ENCODE data around the gene SLC12A7. TPM values are rescaled to one million over a fixed set of nuclear protein-coding genes. Genes with fewer than 3 reads are reported as not detected.
A peak's percentile ranks its signal among the peaks of the same experiment; 100 is the strongest.

Gene SLC12A7
- total RNA-seq, 5 donors from 2014 or later (not counting 1 experiment from before 2014, with no cell fraction given), result 33.7 to 97.4 (median 41.2) TPM

DNA sequence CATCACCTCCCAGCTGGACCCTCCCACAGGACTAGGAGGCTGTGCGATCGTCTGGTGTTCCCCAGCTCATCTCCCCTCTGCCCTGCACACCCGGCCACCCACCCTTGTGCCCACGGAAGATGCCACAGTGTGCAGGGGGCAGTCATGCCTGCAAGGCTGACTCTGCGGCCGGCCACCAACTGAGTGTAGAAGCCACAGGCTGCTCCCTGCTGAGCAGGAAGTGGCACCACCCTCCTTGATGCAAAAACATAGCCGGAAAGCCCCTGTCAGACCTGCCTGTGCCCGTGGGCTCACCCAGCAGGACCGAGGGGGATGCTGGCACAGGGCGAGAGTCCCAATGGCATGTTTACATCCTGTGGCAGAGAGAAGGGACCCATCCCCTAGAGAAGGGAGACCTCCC is 40.3 kb upstream of the SLC12A7 start:
- CTCF ChIA-PET, result no interaction called here
- H3K4me3 Mint-ChIP-seq, result peak overlapping the region in 2 of 3 donors; percentile 6 to 39
- ATAC-seq (replicated peaks in 1 of 4) (peak; percentile 35 to 75 (median 64)), DNase-seq (peak in 18 of 35 experiments; percentile 8 to 42 (median 26))
- Histone ChIP-seq H3K4me1 (ENCODE audit: control insufficient read depth in 1 of 2, extremely low read depth in 1 of 2, insufficient read depth in 2 of 2, low read length in 2 of 2) (peaks cover 3 to 35% of the 10 kb centered on the region in 2 experiments), H3K36me3 (ENCODE audit: control insufficient read depth in 2 of 2, extremely low read depth in 1 of 2, insufficient read depth in 1 of 2, low read length in 1 of 2) (no peaks in the 10 kb centered on the region), H3K27me3 (replicated peaks in 1 of 2; ENCODE audit: control insufficient read depth in 2 of 2, extremely low read depth in 1 of 2, insufficient read depth in 2 of 2, low read length in 1 of 2) (peaks cover 6 to 61% of the 10 kb centered on the region in 2 experiments), H3K9me3 (no peaks in the 10 kb centered on the region), H3K27ac (ENCODE audit: low read length) (peak overlapping the region; percentile 46), H3K4me3 (ENCODE audit: control insufficient read depth in 1 of 2, extremely low read depth in 1 of 2, low read length in 1 of 2) (no peak overlapping the region)
- no peaks in the 10 kb centered on the region for H3K9me3 Mint-ChIP-seq
- H3K27me3 Mint-ChIP-seq, result peaks cover 18 to 49% of the 10 kb centered on the region in 2 donors
- H3K4me1 Mint-ChIP-seq, result peaks cover 0 to 29% (median 23%) of the 10 kb centered on the region in 3 donors
- 53% methylated on average over 7 of the region's 10 CpGs for whole genome bisulfite sequencing (ENCODE audit: insufficient coverage)
- POLR2A ChIA-PET, result no interaction called here
- peak overlapping the region in 1 of 2 donors; percentile 16 for H3K27ac Mint-ChIP-seq
- no peaks in the 10 kb centered on the region for H3K36me3 Mint-ChIP-seq

DNA sequence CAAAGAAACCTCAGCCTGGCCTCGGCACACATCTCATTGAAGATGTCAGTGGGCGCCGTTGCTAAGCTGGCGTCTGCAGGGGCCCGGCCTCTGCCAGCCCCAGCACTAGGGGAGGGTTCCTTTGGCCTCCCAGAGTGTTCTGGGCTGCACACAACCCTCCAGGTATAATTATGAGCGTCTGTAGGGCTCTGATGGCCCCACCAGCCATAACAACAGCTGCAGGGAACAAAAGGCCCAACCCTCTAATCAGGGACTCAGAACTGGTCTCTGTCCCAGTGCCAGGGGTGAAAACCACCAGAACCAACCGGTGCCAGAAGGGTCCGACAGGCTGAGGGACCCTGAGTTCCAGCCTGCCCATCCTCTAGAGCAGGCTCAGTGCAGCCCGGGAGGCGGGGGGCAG is 39.5 kb upstream of the SLC12A7 start:
- Histone ChIP-seq H3K36me3 (ENCODE audit: control insufficient read depth in 2 of 2, extremely low read depth in 1 of 2, insufficient read depth in 1 of 2, low read length in 1 of 2) (no peaks in the 10 kb centered on the region), H3K4me1 (ENCODE audit: control insufficient read depth in 1 of 2, extremely low read depth in 1 of 2, insufficient read depth in 2 of 2, low read length in 2 of 2) (peaks cover 3 to 35% of the 10 kb centered on the region in 2 experiments), H3K4me3 (ENCODE audit: control insufficient read depth in 1 of 2, extremely low read depth in 1 of 2, low read length in 1 of 2) (no peak overlapping the region), H3K27me3 (replicated peaks in 1 of 2; ENCODE audit: control insufficient read depth in 2 of 2, extremely low read depth in 1 of 2, insufficient read depth in 2 of 2, low read length in 1 of 2) (peaks cover 0 to 53% of the 10 kb centered on the region in 2 experiments), H3K9me3 (no peaks in the 10 kb centered on the region), H3K27ac (ENCODE audit: low read length) (no peak overlapping the region)
- 80% methylated on average over 5 of the region's 10 CpGs for WGBS (ENCODE audit: insufficient coverage)
- ChIA-PET POLR2A (no interaction called here), CTCF (no interaction called here)
- Mint-ChIP-seq H3K36me3 (no peaks in the 10 kb centered on the region), H3K4me3 (no peak overlapping the region), H3K4me1 (peaks cover 0 to 24% (median 23%) of the 10 kb centered on the region in 3 donors), H3K27ac (peak overlapping the region in 1 of 2 donors; percentile 69), H3K27me3 (peaks cover 12 to 46% of the 10 kb centered on the region in 2 donors), H3K9me3 (no peaks in the 10 kb centered on the region)
- DNase-seq, result no peak
- ATAC-seq (replicated peaks in 1 of 4), result no peak

DNA sequence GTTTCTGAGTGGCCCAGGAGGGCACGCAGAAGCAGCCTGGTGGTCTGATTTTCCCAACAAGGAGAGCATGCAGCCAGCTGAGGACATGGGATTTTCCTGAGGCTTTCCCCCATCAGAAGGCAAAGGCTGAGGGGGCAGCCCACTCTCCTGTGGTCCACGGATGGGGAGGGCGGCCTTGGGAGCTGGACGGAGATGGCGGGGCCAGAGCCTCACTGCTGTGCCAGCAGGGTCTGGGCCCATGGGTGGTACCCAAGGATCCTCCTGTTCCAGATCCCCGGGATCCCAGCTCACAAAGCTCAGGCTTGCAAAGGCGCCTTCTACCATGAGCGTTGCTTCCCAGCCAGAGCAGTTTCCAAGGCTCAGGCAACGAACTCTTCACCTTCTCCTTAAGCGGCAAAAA is 39.0 kb upstream of the SLC12A7 start:
- Mint-ChIP-seq H3K36me3 (no peaks in the 10 kb centered on the region), H3K4me1 (peaks cover 0 to 24% (median 23%) of the 10 kb centered on the region in 3 donors), H3K27ac (peak overlapping the region in 1 of 2 donors; percentile 69), H3K4me3 (no peak overlapping the region), H3K27me3 (peaks cover 12 to 47% of the 10 kb centered on the region in 2 donors), H3K9me3 (no peaks in the 10 kb centered on the region)
- Histone ChIP-seq H3K4me1 (ENCODE audit: control insufficient read depth in 1 of 2, extremely low read depth in 1 of 2, insufficient read depth in 2 of 2, low read length in 2 of 2) (peaks cover 3 to 32% of the 10 kb centered on the region in 2 experiments), H3K4me3 (ENCODE audit: control insufficient read depth in 1 of 2, extremely low read depth in 1 of 2, low read length in 1 of 2) (no peak overlapping the region), H3K27me3 (replicated peaks in 1 of 2; ENCODE audit: control insufficient read depth in 2 of 2, extremely low read depth in 1 of 2, insufficient read depth in 2 of 2, low read length in 1 of 2) (peaks cover 0 to 53% of the 10 kb centered on the region in 2 experiments), H3K36me3 (ENCODE audit: control insufficient read depth in 2 of 2, extremely low read depth in 1 of 2, insufficient read depth in 1 of 2, low read length in 1 of 2) (no peaks in the 10 kb centered on the region), H3K27ac (ENCODE audit: low read length) (no peak overlapping the region), H3K9me3 (no peaks in the 10 kb centered on the region)
- WGBS (ENCODE audit: insufficient coverage), result 93% methylated on average over 9 of the region's 10 CpGs
- ChIA-PET CTCF (no interaction called here), POLR2A (no interaction called here)
- DNase-seq (no peak), ATAC-seq (replicated peaks in 1 of 4) (no peak)

DNA sequence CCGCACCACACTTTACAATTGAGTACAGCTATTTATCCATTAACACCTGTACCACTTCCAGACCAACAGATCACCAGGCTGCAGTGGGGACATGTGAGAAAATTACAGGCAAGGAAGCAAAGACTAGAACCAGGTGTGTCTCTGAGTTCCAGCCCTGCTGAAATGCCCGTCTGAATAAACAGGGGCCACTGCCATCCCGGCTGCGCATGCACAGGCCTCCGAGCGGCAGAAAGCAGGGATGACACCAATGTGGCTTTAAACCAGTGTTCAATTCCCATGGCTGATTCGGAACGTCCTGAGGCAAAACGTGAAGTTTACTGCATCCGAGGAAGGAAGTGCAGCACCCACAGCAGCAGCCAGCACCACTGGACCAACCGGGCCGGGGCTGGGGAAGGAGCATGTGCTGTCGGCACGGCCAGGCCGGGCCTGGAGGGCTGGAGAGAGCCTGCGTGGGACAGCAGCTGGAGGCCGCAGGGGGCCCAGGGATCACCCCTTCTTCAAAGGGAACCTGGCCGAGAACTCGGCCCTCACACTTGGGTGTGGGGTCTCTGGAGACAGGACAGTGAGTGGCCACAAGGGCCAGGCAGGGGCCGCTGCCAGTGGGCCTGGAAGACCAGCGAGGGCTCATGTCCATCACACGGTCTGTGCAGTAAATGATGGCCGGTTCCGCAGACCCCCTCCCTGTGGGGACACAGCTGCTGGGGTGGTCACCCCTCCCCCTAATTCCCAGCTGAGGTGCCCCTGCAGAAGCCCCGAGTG is 33.0 kb upstream of the SLC12A7 start:
- ChIA-PET CTCF (no interaction called here), POLR2A (no interaction called here)
- H3K4me1 Mint-ChIP-seq, result peaks cover 0 to 3% (median 0%) of the 10 kb centered on the region in 3 donors
- Histone ChIP-seq H3K27me3 (replicated peaks in 1 of 2; ENCODE audit: control insufficient read depth in 2 of 2, extremely low read depth in 1 of 2, insufficient read depth in 2 of 2, low read length in 1 of 2) (peaks cover 0 to 49% of the 10 kb centered on the region in 2 experiments), H3K36me3 (ENCODE audit: control insufficient read depth in 2 of 2, extremely low read depth in 1 of 2, insufficient read depth in 1 of 2, low read length in 1 of 2) (no peaks in the 10 kb centered on the region), H3K4me1 (ENCODE audit: control insufficient read depth in 1 of 2, extremely low read depth in 1 of 2, insufficient read depth in 2 of 2, low read length in 2 of 2) (peaks cover 0 to 8% of the 10 kb centered on the region in 2 experiments), H3K4me3 (ENCODE audit: control insufficient read depth in 1 of 2, extremely low read depth in 1 of 2, low read length in 1 of 2) (no peak overlapping the region), H3K27ac (ENCODE audit: low read length) (no peak overlapping the region), H3K9me3 (no peaks in the 10 kb centered on the region)
- H3K27me3 Mint-ChIP-seq, result peaks cover 4 to 17% of the 10 kb centered on the region in 2 donors
- H3K27ac Mint-ChIP-seq, result no peak overlapping the region
- WGBS (ENCODE audit: insufficient coverage), result 92% methylated on average over 24 of the region's 25 CpGs
- no peaks in the 10 kb centered on the region for H3K9me3 Mint-ChIP-seq
- ATAC-seq (replicated peaks in 1 of 4) (no peak), DNase-seq (no peak)
- H3K36me3 Mint-ChIP-seq, result no peaks in the 10 kb centered on the region
- no peak overlapping the region for H3K4me3 Mint-ChIP-seq

DNA sequence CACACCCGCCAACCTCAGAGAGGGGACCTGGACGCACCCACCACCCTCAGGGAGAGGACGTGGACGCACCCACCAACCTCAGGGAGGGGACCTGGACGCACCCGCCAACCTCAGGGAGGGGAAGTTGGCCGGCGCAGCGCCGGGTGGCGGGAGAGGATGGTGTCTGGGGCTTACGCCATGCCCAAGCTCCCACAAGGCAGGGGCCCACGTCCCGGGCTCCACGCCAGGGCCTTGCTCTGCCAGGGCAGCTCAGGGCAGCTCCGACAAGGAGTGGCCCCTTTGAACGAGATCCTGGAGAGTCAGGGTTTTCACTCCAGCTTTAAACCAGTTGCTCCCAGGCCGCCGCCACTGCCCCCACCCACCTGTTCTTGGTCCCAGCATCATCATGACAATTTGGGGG is 32.2 kb upstream of the SLC12A7 start:
- POLR2A ChIA-PET, result no interaction called here
- H3K4me3 Mint-ChIP-seq, result no peak overlapping the region
- H3K27me3 ChIP-seq (replicated peaks in 1 of 2; ENCODE audit: control insufficient read depth in 2 of 2, extremely low read depth in 1 of 2, insufficient read depth in 2 of 2, low read length in 1 of 2), result peaks cover 0 to 56% of the 10 kb centered on the region in 2 experiments
- H3K27me3 Mint-ChIP-seq, result peaks cover 4 to 14% of the 10 kb centered on the region in 2 donors
- peaks cover 0 to 3% (median 0%) of the 10 kb centered on the region in 3 donors for H3K4me1 Mint-ChIP-seq
- no peak overlapping the region for H3K27ac ChIP-seq (ENCODE audit: low read length)
- no peaks in the 10 kb centered on the region for H3K36me3 Mint-ChIP-seq
- ATAC-seq (replicated peaks in 1 of 4), result no peak
- DNase-seq, result no peak
- CTCF ChIA-PET, result no interaction called here
- H3K9me3 Mint-ChIP-seq, result no peaks in the 10 kb centered on the region
- H3K9me3 ChIP-seq, result no peaks in the 10 kb centered on the region
- no peak overlapping the region for H3K4me3 ChIP-seq (ENCODE audit: control insufficient read depth in 1 of 2, extremely low read depth in 1 of 2, low read length in 1 of 2)
- WGBS (ENCODE audit: insufficient coverage), result 74% methylated on average over 17 of the region's 19 CpGs
- H3K4me1 ChIP-seq (ENCODE audit: control insufficient read depth in 1 of 2, extremely low read depth in 1 of 2, insufficient read depth in 2 of 2, low read length in 2 of 2), result peaks cover 0 to 8% of the 10 kb centered on the region in 2 experiments
- H3K27ac Mint-ChIP-seq, result no peak overlapping the region
- no peaks in the 10 kb centered on the region for H3K36me3 ChIP-seq (ENCODE audit: control insufficient read depth in 2 of 2, extremely low read depth in 1 of 2, insufficient read depth in 1 of 2, low read length in 1 of 2)

DNA sequence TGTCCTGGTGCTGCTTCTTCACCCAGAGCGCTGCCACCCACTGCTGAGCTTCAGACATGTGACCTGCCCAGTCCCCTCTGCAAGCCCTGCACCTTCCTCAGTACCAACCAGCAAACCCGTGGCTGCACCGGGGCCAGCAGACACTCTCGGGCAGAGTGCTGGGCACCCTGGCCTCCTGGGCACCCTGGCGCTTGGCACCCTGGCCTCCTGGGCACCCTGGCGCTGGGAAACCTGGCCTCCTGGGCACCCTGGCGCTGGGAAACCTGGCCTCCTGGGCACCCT is 31.7 kb upstream of the SLC12A7 start:
- H3K27me3 Mint-ChIP-seq, result peaks cover 4 to 14% of the 10 kb centered on the region in 2 donors
- no peak overlapping the region for H3K27ac Mint-ChIP-seq
- no peaks in the 10 kb centered on the region for H3K9me3 Mint-ChIP-seq
- Histone ChIP-seq H3K9me3 (no peaks in the 10 kb centered on the region), H3K4me1 (ENCODE audit: control insufficient read depth in 1 of 2, extremely low read depth in 1 of 2, insufficient read depth in 2 of 2, low read length in 2 of 2) (peaks cover 0 to 8% of the 10 kb centered on the region in 2 experiments), H3K4me3 (ENCODE audit: control insufficient read depth in 1 of 2, extremely low read depth in 1 of 2, low read length in 1 of 2) (no peak overlapping the region), H3K27me3 (replicated peaks in 1 of 2; ENCODE audit: control insufficient read depth in 2 of 2, extremely low read depth in 1 of 2, insufficient read depth in 2 of 2, low read length in 1 of 2) (peaks cover 0 to 59% of the 10 kb centered on the region in 2 experiments), H3K27ac (ENCODE audit: low read length) (no peak overlapping the region), H3K36me3 (ENCODE audit: control insufficient read depth in 2 of 2, extremely low read depth in 1 of 2, insufficient read depth in 1 of 2, low read length in 1 of 2) (no peaks in the 10 kb centered on the region)
- ATAC-seq (replicated peaks in 1 of 4), result no peak
- CTCF ChIA-PET, result no interaction called here
- DNase-seq, result no peak
- POLR2A ChIA-PET, result no interaction called here
- WGBS (ENCODE audit: insufficient coverage), result 86% methylated on average over 7 of the region's 7 CpGs
- H3K4me3 Mint-ChIP-seq, result no peak overlapping the region
- H3K36me3 Mint-ChIP-seq, result no peaks in the 10 kb centered on the region
- H3K4me1 Mint-ChIP-seq, result peaks cover 0 to 3% (median 0%) of the 10 kb centered on the region in 3 donors
